Right lobe of liver (tissue), 4 donors: ENCODE data around the gene SLIRP.

Source experiments
- CTCF ChIP-seq, 4 donors: fragments of 200-600 bp in 3 of 4; fragments of 450-650 bp in 1 of 4; IDR thresholded peaks; one replicate each; pipeline versions ENCODE4 v1.5.1 to v1.8.0; 2016 to 2022; ENCODE audit warnings: antibody characterized with exemption in 4 of 4, mild to moderate bottlenecking in 2 of 4
- POLR2A ChIP-seq: fragments of 450-650 bp; IDR thresholded peaks from one replicate; pipeline ENCODE4 v1.6.1; 2017; ENCODE audit warnings: antibody characterized with exemption, mild to moderate bottlenecking
- donor health status: DM: no; HTN: no; CAD: no.
- donor health status: DM: no; HTN: no; CAD: no.
- donor health status: DM: no; HTN: yes; CAD: no.

- TF ChIP-seq CTCF (IDR thresholded peaks at IDR 0.05) (no peak), POLR2A (no peak)
These were observed 1.5 kb downstream of the SLIRP start for GRCh38 chr14:77709412-77709811.
